Measurements from ENCODE around the gene PDE6A.

- no peak for TF ChIP-seq CTCF (IDR thresholded peaks at IDR 0.05)
- TF ChIP-seq POLR2A (IDR thresholded peaks at IDR 0.05), result no peak
Measured at GRCh38 chr5:149886692-149887470, 57.7 kb downstream of the PDE6A start.
